BLaER1 treated with 17β-estradiol and CSF1 and Interleukin-3, amounts not matched to agents 10 nM and 100 nM (cell line): ENCODE results near the gene PRPH.
"Not testable (repeated sequence)": the region's sequence is repeated elsewhere in the genome, so short reads cannot be mapped to it uniquely, and the experiment has no call there.

ENCODE experiments used
- H3K27ac ChIP-seq, 11 experiments: shearing (Covaris generic); formaldehyde crosslinking; 2 replicates each; pipeline ENCODE4 v1.8.1; 2022
- H3K27me3 ChIP-seq, 11 experiments: shearing (Covaris generic); formaldehyde crosslinking; 2 replicates each; pipeline ENCODE4 v1.8.1; 2022
- H3K36me3 ChIP-seq, 11 experiments: shearing (Covaris generic); formaldehyde crosslinking; 2 replicates each; pipeline ENCODE4 v1.8.1; 2022
- H3K4me1 ChIP-seq, 10 experiments: shearing (Covaris generic); formaldehyde crosslinking; 2 replicates each; pipeline ENCODE4 v1.8.1; 2022
- H3K4me2 ChIP-seq, 11 experiments: shearing (Covaris generic); formaldehyde crosslinking; 2 replicates each; pipeline ENCODE4 v1.8.1; 2022
- H3K4me3 ChIP-seq, 10 experiments: shearing (Covaris generic); formaldehyde crosslinking; 2 replicates each; pipeline ENCODE4 v1.8.1; 2022
- H3K9ac ChIP-seq, 11 experiments: shearing (Covaris generic); formaldehyde crosslinking; 2 replicates each; pipeline ENCODE4 v1.8.1; 2022
- H3K9me3 ChIP-seq, 11 experiments: shearing (Covaris generic); formaldehyde crosslinking; replicated peaks in 1 of 11; 2 replicates each; pipeline ENCODE4 v1.8.1; 2022
- H4K20me1 ChIP-seq, 11 experiments: shearing (Covaris generic); formaldehyde crosslinking; 2 replicates each; pipeline ENCODE4 v1.8.1; 2022
- Cebpa-rat ChIP-seq, 11 experiments: shearing (Covaris generic); IDR thresholded peaks; 2 replicates each; pipeline ENCODE4 v1.8.1; 2022

Gene PRPH

DNA sequence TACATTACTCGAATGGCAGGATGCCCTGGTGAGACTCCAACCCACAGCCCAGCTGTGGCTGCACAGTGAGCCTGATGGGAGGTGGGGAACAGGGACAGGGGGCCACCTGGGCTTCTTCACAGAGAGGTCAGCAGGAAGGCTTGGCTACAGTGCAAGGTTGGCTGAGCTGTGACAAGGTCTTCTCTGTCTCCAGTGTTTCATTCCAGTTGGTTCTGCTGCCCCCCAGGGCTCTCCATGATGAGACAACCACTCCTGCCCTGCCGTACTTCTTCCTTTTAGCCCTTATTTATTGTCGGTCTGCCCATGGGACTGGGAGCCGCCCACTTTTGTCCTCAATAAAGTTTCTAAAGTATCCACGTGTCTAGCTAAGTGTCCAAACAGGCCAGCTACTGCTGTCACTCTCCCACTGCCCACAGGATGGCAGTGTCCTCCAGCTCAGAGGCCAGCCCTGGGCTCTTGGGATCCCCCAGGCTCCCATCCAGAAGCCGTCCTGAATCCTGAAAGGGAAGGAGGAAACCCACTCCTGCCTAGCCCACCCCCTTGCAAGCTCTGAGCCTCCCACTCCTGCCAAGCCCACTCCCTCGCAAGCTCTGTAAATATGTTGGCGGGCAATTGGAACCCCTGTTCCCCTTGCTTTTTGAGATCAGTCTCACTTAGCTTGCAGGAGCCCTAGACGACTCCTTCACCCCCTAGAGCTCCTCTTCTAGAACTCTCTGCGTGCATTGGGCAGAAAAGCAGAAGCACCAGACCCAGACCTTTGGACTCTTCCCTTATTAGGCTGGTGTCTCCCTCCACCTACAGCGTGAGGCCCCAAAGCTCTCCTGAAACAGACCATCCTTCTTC, 36.7 kb downstream of the PRPH start:
- Histone ChIP-seq H3K27me3 (peaks cover 60 to 71% (median 67%) of the 10 kb centered on the region in 11 experiments), H3K9me3 (no peaks in the 10 kb centered on the region), H3K9ac (no peak overlapping the region), H4K20me1 (peaks cover 0 to 74% (median 41%) of the 10 kb centered on the region in 11 experiments; a peak in 16 of 22 replicates), H3K4me2 (no peak overlapping the region; a peak in 1 of 22 replicates), H3K36me3 (peaks cover 5 to 56% (median 49%) of the 10 kb centered on the region in 11 experiments; a peak in 19 of 22 replicates), H3K27ac (no peak overlapping the region), H3K4me3 (no peak overlapping the region), H3K4me1 (peaks cover under 1 to 10% (median 3%) of the 10 kb centered on the region in 10 experiments; a peak in 9 of 20 replicates)
- TF ChIP-seq Cebpa-rat (IDR thresholded peaks at IDR 0.05), result no peak

DNA sequence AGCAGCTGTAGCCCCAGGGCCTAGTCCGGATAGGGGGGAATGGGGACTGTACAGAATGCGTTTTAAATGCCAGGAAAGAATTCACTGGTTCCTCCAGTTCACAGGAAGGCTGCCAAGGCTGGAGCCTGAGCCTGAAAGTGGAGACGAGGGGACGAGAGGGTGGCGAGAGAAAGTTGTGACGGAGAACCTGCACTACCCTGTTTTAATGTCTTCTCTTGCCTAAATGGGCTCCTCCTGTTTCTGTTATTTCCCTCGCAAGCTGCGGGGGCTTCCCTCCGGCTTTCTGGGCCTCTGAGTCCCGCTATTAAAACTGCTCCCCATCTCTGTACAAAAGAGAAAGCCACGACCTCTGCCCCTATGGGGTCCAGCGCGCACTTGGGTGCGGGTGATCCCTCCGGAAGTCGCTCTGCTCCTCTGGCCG, 37.5 kb downstream of the PRPH start:
- Histone ChIP-seq H3K27me3 (peaks cover 69 to 80% (median 76%) of the 10 kb centered on the region in 11 experiments), H3K9me3 (no peaks in the 10 kb centered on the region), H3K9ac (no peak overlapping the region), H3K4me2 (peak overlapping the region in 5 of 11 experiments; percentile 13 to 66 (median 30); a peak in 4 of 22 replicates), H3K27ac (no peak overlapping the region), H3K4me1 (peaks cover 4 to 17% (median 8%) of the 10 kb centered on the region in 10 experiments; a peak in 14 of 20 replicates), H4K20me1 (peaks cover 0 to 78% (median 44%) of the 10 kb centered on the region in 11 experiments; a peak in 16 of 22 replicates), H3K36me3 (peaks cover 5 to 48% (median 41%) of the 10 kb centered on the region in 11 experiments; a peak in 19 of 22 replicates), H3K4me3 (0 out of 20 replicates have a peak overlapping the region, but pooled peaks of 1 of the 10 experiments have one; percentile 11)
- no peak for TF ChIP-seq Cebpa-rat (IDR thresholded peaks at IDR 0.05)

DNA sequence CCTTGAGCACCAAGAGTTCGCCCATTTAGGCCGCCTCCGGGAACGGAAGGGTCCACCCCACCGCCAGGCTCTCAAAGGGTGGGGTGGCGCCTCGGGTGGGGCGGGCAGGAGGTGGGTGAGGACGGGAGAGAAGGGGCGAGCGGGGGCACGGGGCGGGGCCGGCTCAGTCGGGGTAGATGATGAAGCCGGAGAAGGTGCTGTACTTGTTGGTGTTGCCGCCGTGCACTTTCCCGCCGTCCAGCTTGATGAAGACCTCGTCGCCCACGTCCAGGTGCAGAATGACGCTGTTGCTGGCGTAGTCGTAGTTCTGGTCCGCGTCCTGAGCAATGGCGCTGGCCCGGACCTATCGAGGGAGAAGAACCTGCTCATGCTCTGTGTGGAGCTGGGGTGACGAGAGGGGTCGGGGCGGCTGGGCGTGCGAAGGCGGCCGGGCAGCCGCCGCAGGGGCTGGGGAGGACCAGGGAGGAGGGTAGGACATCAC, 38.0 kb downstream of the PRPH start:
- no peak for TF ChIP-seq Cebpa-rat (IDR thresholded peaks at IDR 0.05)
- H4K20me1 ChIP-seq, result peaks cover 0 to 83% (median 49%) of the 10 kb centered on the region in 11 experiments; a peak in 16 of 22 replicates
- H3K9ac ChIP-seq, result 0 out of 22 replicates have a peak overlapping the region, but pooled peaks of 1 of the 11 experiments have one; percentile 8
- no peak overlapping the region for H3K27ac ChIP-seq
- H3K4me2 ChIP-seq, result peak overlapping the region in 6 of 11 experiments; percentile 13 to 66 (median 24); a peak in 6 of 22 replicates
- H3K4me3 ChIP-seq, result 0 out of 20 replicates have a peak overlapping the region, but pooled peaks of 2 of the 10 experiments have one; percentile 6 to 11
- peaks cover 5 to 43% (median 36%) of the 10 kb centered on the region in 11 experiments; a peak in 19 of 22 replicates for H3K36me3 ChIP-seq
- no peaks in the 10 kb centered on the region for H3K9me3 ChIP-seq
- peaks cover 74 to 85% (median 81%) of the 10 kb centered on the region in 11 experiments for H3K27me3 ChIP-seq
- peaks cover 4 to 18% (median 11%) of the 10 kb centered on the region in 10 experiments; a peak in 14 of 20 replicates for H3K4me1 ChIP-seq

DNA sequence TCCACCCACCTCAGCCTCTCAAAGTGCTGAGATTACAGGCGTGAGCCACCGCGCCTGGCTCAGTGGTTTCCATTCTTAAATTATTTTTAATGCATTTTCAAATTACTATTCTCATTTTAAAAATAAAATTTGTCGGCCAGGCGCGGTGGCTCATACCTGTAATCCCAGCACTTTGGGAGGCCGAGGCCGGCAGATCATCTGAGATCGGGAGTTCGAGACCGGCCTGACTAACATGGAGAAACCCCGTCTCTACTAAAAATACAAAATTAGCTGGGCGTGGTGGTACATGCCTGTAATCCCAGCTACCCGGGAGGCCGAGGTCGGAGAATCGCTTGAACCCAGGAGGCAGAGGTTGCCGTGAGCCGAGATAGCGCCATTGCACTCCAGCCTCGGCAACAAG, 38.8 kb downstream of the PRPH start:
- peaks cover 0 to 82% (median 52%) of the 10 kb centered on the region in 11 experiments; a peak in 16 of 22 replicates for H4K20me1 ChIP-seq
- peaks cover 4 to 20% (median 11%) of the 10 kb centered on the region in 10 experiments; a peak in 14 of 20 replicates for H3K4me1 ChIP-seq
- H3K27ac ChIP-seq, H3K4me3 ChIP-seq, H3K4me2 ChIP-seq, H3K9me3 ChIP-seq, H3K9ac ChIP-seq: not testable (repeated sequence)
- peaks cover 4 to 34% (median 28%) of the 10 kb centered on the region in 11 experiments; a peak in 19 of 22 replicates for H3K36me3 ChIP-seq
- H3K27me3 ChIP-seq, result peaks cover 82 to 93% (median 89%) of the 10 kb centered on the region in 11 experiments

DNA sequence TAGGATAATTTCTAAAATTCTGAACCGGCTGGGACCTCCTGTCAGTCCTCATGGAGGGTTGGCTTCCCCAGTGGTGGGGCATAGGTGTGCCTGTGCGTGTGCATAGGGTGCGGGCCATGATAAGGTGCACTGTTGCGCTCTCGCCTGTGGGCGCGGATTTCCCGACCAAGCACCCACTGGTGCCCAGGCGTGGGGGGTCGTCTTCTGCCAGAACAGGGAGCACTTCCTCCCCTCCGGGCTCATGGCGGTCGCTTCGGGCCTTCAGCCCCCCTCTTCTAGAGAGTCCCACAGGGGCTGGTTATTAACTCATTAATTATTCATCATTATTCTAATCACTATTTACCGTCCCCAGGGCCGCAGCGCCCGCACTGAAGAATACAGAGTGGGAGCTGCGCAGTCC, 39.3 kb downstream of the PRPH start:
- no peaks in the 10 kb centered on the region for H3K9me3 ChIP-seq
- no peak for TF ChIP-seq Cebpa-rat (IDR thresholded peaks at IDR 0.05)
- H3K27me3 ChIP-seq, result peaks cover 87 to 98% (median 94%) of the 10 kb centered on the region in 11 experiments
- peaks cover 4 to 20% (median 11%) of the 10 kb centered on the region in 10 experiments; a peak in 14 of 20 replicates for H3K4me1 ChIP-seq
- no peak overlapping the region for H3K27ac ChIP-seq
- H3K4me2 ChIP-seq, result no peak overlapping the region
- H3K36me3 ChIP-seq, result peaks cover 0 to 30% (median 23%) of the 10 kb centered on the region in 11 experiments; a peak in 19 of 22 replicates
- peaks cover 0 to 79% (median 55%) of the 10 kb centered on the region in 11 experiments; a peak in 16 of 22 replicates for H4K20me1 ChIP-seq
- H3K9ac ChIP-seq, result no peak overlapping the region
- no peak overlapping the region for H3K4me3 ChIP-seq

DNA sequence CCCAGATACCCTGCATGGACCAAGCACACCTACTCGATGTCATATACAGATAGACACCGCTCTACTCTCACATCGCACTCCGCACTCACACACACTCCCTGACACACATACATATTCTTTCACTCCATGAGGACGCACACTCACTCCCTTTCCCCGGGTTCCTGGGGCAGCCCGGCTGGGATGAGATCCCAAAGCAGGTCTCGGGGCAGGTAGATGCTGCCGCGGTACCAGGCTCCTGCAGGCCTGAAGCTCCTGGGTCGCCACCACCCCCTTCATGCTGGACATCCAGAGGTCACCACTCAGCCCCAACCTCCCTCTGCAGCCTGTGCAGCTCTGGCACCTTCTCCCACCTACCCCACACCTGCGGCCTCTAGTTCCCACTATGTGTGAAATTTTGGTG, 39.7 kb downstream of the PRPH start:
- no peak for TF ChIP-seq Cebpa-rat (IDR thresholded peaks at IDR 0.05)
- peaks cover 0 to 25% (median 19%) of the 10 kb centered on the region in 11 experiments; a peak in 19 of 22 replicates for H3K36me3 ChIP-seq
- peaks cover 91 to 100% (median 98%) of the 10 kb centered on the region in 11 experiments for H3K27me3 ChIP-seq
- H3K4me1 ChIP-seq, result peaks cover 4 to 20% (median 11%) of the 10 kb centered on the region in 10 experiments; a peak in 14 of 20 replicates
- H3K4me3 ChIP-seq, result no peak overlapping the region
- no peak overlapping the region for H3K27ac ChIP-seq
- no peak overlapping the region for H3K4me2 ChIP-seq
- H3K9ac ChIP-seq, result no peak overlapping the region
- H4K20me1 ChIP-seq, result peaks cover 0 to 79% (median 50%) of the 10 kb centered on the region in 11 experiments; a peak in 16 of 22 replicates
- H3K9me3 ChIP-seq, result no peaks in the 10 kb centered on the region

DNA sequence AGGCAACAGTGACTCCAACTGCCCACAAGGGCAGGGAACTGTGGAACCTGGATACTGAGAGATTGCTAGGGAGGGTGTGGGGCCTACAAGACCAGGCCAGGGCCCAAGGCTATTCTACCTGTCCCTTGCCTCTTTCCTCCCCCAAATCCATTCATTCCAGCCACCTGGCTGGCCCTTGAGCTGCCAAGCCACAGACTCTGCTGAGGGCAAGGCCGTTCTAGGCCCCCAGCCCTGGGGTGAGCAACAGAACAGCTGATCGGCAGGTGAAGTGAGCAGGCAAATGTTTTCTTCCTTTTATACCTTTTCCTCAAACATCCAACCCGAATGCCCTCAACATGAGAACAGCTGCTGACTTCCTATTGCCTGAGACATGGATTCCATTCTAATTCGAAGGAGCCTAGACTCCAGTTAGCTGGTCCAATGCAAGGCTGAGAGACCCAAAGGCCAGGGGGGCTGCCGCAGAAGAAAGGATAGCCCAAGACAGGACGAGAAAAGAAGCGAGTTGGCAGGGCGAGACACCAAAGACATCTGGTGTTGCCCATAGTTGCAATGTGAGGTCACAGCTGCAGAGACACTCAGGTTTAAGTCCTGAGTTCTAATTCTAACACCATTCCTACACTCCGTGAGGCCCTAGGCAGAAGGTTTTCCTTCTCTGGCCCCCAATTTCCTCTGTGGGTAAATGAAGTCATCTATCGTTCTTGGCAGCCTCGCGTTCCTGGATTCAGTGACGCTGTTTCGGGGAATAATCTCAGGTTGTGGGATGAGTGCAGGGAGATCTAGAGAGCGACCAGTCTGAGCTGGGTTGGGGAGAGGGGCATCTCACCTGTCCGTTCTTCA, 40.4 kb downstream of the PRPH start:
- no peak for TF ChIP-seq Cebpa-rat (IDR thresholded peaks at IDR 0.05)
- H3K4me3 ChIP-seq, result no peak overlapping the region
- H3K4me2 ChIP-seq, result no peak overlapping the region
- H3K9me3 ChIP-seq, result no peaks in the 10 kb centered on the region
- peaks cover 4 to 20% (median 11%) of the 10 kb centered on the region in 10 experiments; a peak in 14 of 20 replicates for H3K4me1 ChIP-seq
- peaks cover 0 to 79% (median 44%) of the 10 kb centered on the region in 11 experiments; a peak in 17 of 22 replicates for H4K20me1 ChIP-seq
- H3K36me3 ChIP-seq, result peaks cover 0 to 19% (median 12%) of the 10 kb centered on the region in 11 experiments; a peak in 19 of 22 replicates
- peaks cover 98 to 100% (median 100%) of the 10 kb centered on the region in 11 experiments for H3K27me3 ChIP-seq
- H3K9ac ChIP-seq, result no peak overlapping the region
- no peak overlapping the region for H3K27ac ChIP-seq
